ENCODE data around the gene PXT1. TPM values are rescaled to one million over a fixed set of nuclear protein-coding genes. Genes with fewer than 3 reads are reported as not detected.
A peak's percentile ranks its signal among the peaks of the same experiment; 100 is the strongest.
"Not testable (repeated sequence)": the region's sequence is repeated elsewhere in the genome, so short reads cannot be mapped to it uniquely, and the experiment has no call there.

PXT1 gene
- total RNA-seq, 1 experiment from 2014 or later: not detected

- Histone ChIP-seq H3K4me3 (ENCODE audit: low read length) (no peak overlapping the region), H2AFZ (ENCODE audit: low read length) (no peak overlapping the region), H3K27me3 (ENCODE audit: low read length) (no peaks in the 10 kb centered on the region), H3K79me2 (ENCODE audit: low read length) (peaks cover 98% of the 10 kb centered on the region), H3K36me3 (ENCODE audit: insufficient read depth, low read length) (peaks cover 33% of the 10 kb centered on the region), H4K20me1 (ENCODE audit: insufficient read depth, low read depth, low read length) (no peaks in the 10 kb centered on the region), H3K9me3 (ENCODE audit: low read length) (no peaks in the 10 kb centered on the region), H3K4me1 (ENCODE audit: low read length) (no peaks in the 10 kb centered on the region), H3K27ac (ENCODE audit: low read length) (no peak overlapping the region), H3K4me2 (ENCODE audit: low read depth, low read length, poor library complexity, severe bottlenecking) (no peak overlapping the region), H3K9me2 (replicated peaks; ENCODE audit: insufficient read depth, low read length) (no peaks in the 10 kb centered on the region), H3K9ac (ENCODE audit: low read length) (no peak overlapping the region)
- DNase-seq: no peak
Observed at GRCh38 chr6:36460916-36461315, 18.3 kb upstream of the PXT1 start.

GRCh38 chr6:36459501-36459900, 16.8 kb upstream of the PXT1 start:
- Histone ChIP-seq H3K4me1 (ENCODE audit: low read length) (no peaks in the 10 kb centered on the region), H3K9me2 (replicated peaks; ENCODE audit: insufficient read depth, low read length) (no peaks in the 10 kb centered on the region), H3K4me2 (ENCODE audit: low read depth, low read length, poor library complexity, severe bottlenecking) (no peak overlapping the region), H3K4me3 (ENCODE audit: low read length) (no peak overlapping the region), H3K9ac (ENCODE audit: low read length) (no peak overlapping the region), H3K79me2 (ENCODE audit: low read length) (peaks cover 98% of the 10 kb centered on the region), H2AFZ (ENCODE audit: low read length) (no peak overlapping the region), H3K36me3 (ENCODE audit: insufficient read depth, low read length) (peaks cover 36% of the 10 kb centered on the region), H3K27me3 (ENCODE audit: low read length) (no peaks in the 10 kb centered on the region), H3K27ac (ENCODE audit: low read length) (no peak overlapping the region), H4K20me1 (ENCODE audit: insufficient read depth, low read depth, low read length) (no peaks in the 10 kb centered on the region), H3K9me3 (ENCODE audit: low read length) (no peaks in the 10 kb centered on the region)
- DNase-seq: no peak

GRCh38 chr6:36455486-36456027, 12.9 kb upstream of the PXT1 start:
- Histone ChIP-seq H3K4me3 (ENCODE audit: low read length) (no peak overlapping the region), H3K4me2 (ENCODE audit: low read depth, low read length, poor library complexity, severe bottlenecking) (no peak overlapping the region)

GRCh38 chr6:36452897-36453296, 10.2 kb upstream of the PXT1 start:
- H3K27ac ChIP-seq (ENCODE audit: low read length); H2AFZ ChIP-seq (ENCODE audit: low read length); H3K4me1 ChIP-seq (ENCODE audit: low read length); H3K27me3 ChIP-seq (ENCODE audit: low read length); H3K4me2 ChIP-seq (ENCODE audit: low read depth, low read length, poor library complexity, severe bottlenecking); DNase-seq; H3K9me2 ChIP-seq (replicated peaks; ENCODE audit: insufficient read depth, low read length); H3K9ac ChIP-seq (ENCODE audit: low read length); H4K20me1 ChIP-seq (ENCODE audit: insufficient read depth, low read depth, low read length); H3K9me3 ChIP-seq (ENCODE audit: low read length); H3K4me3 ChIP-seq (ENCODE audit: low read length): not testable (repeated sequence)
- Histone ChIP-seq H3K36me3 (ENCODE audit: insufficient read depth, low read length) (peaks cover 25% of the 10 kb centered on the region), H3K79me2 (ENCODE audit: low read length) (peaks cover 99% of the 10 kb centered on the region)

More at GRCh38 chr6:36455486-36456027, 12.9 kb upstream of the PXT1 start:
- no peak for DNase-seq
- no peaks in the 10 kb centered on the region for H3K27me3 ChIP-seq (ENCODE audit: low read length)
- H3K4me1 ChIP-seq (ENCODE audit: low read length): no peaks in the 10 kb centered on the region
- no peaks in the 10 kb centered on the region for H3K9me2 ChIP-seq (replicated peaks; ENCODE audit: insufficient read depth, low read length)
- peaks cover 98% of the 10 kb centered on the region for H3K79me2 ChIP-seq (ENCODE audit: low read length)
- no peak overlapping the region for H3K9ac ChIP-seq (ENCODE audit: low read length)
- peaks cover 25% of the 10 kb centered on the region for H3K36me3 ChIP-seq (ENCODE audit: insufficient read depth, low read length)
- no peaks in the 10 kb centered on the region for H3K9me3 ChIP-seq (ENCODE audit: low read length)
- H4K20me1 ChIP-seq (ENCODE audit: insufficient read depth, low read depth, low read length): no peaks in the 10 kb centered on the region
- no peak overlapping the region for H3K27ac ChIP-seq (ENCODE audit: low read length)
- H2AFZ ChIP-seq (ENCODE audit: low read length): no peak overlapping the region

GRCh38 chr6:36449173-36449572, 6.5 kb upstream of the PXT1 start:
- not testable (repeated sequence) for DNase-seq; H3K9me2 ChIP-seq (replicated peaks; ENCODE audit: insufficient read depth, low read length); H3K9ac ChIP-seq (ENCODE audit: low read length); H3K27me3 ChIP-seq (ENCODE audit: low read length); H3K4me1 ChIP-seq (ENCODE audit: low read length); H2AFZ ChIP-seq (ENCODE audit: low read length); H4K20me1 ChIP-seq (ENCODE audit: insufficient read depth, low read depth, low read length); H3K4me3 ChIP-seq (ENCODE audit: low read length); H3K27ac ChIP-seq (ENCODE audit: low read length); H3K9me3 ChIP-seq (ENCODE audit: low read length); H3K4me2 ChIP-seq (ENCODE audit: low read depth, low read length, poor library complexity, severe bottlenecking)
- Histone ChIP-seq H3K36me3 (ENCODE audit: insufficient read depth, low read length) (peaks cover 42% of the 10 kb centered on the region), H3K79me2 (ENCODE audit: low read length) (peaks cover 99% of the 10 kb centered on the region)

GRCh38 chr6:36445621-36446020, 3.0 kb upstream of the PXT1 start:
- no peak overlapping the region for H2AFZ ChIP-seq (ENCODE audit: low read length)

GRCh38 chr6:36444470-36444869, 1.8 kb upstream of the PXT1 start:
- Histone ChIP-seq H3K4me1 (ENCODE audit: low read length) (peaks cover 28% of the 10 kb centered on the region), H3K9ac (ENCODE audit: low read length) (peak overlapping the region; percentile 94), H4K20me1 (ENCODE audit: insufficient read depth, low read depth, low read length) (no peaks in the 10 kb centered on the region), H3K79me2 (ENCODE audit: low read length) (peaks cover 73% of the 10 kb centered on the region), H2AFZ (ENCODE audit: low read length) (no peak overlapping the region), H3K4me3 (ENCODE audit: low read length) (peak overlapping the region; percentile 81), H3K27ac (ENCODE audit: low read length) (peak overlapping the region; percentile 81; the same call in 1 of the 2 replicates), H3K4me2 (ENCODE audit: low read depth, low read length, poor library complexity, severe bottlenecking) (peak overlapping the region; percentile 82), H3K27me3 (ENCODE audit: low read length) (no peaks in the 10 kb centered on the region), H3K9me2 (replicated peaks; ENCODE audit: insufficient read depth, low read length) (no peaks in the 10 kb centered on the region), H3K9me3 (ENCODE audit: low read length) (no peaks in the 10 kb centered on the region), H3K36me3 (ENCODE audit: insufficient read depth, low read length) (peaks cover 31% of the 10 kb centered on the region)
- no peak for DNase-seq

More at GRCh38 chr6:36445621-36446020, 3.0 kb upstream of the PXT1 start:
- H3K27ac ChIP-seq (ENCODE audit: low read length): no peak overlapping the region; the same call in 1 of the 2 replicates
- H3K27me3 ChIP-seq (ENCODE audit: low read length): no peaks in the 10 kb centered on the region
- H3K36me3 ChIP-seq (ENCODE audit: insufficient read depth, low read length): peaks cover 31% of the 10 kb centered on the region
- H3K9ac ChIP-seq (ENCODE audit: low read length): no peak overlapping the region
- H3K4me3 ChIP-seq (ENCODE audit: low read length): no peak overlapping the region
- H3K4me2 ChIP-seq (ENCODE audit: low read depth, low read length, poor library complexity, severe bottlenecking): no peak overlapping the region
- no peak for DNase-seq
- H3K4me1 ChIP-seq (ENCODE audit: low read length): peaks cover 28% of the 10 kb centered on the region
- H3K79me2 ChIP-seq (ENCODE audit: low read length): peaks cover 83% of the 10 kb centered on the region
- H3K9me3 ChIP-seq (ENCODE audit: low read length): no peaks in the 10 kb centered on the region
- no peaks in the 10 kb centered on the region for H3K9me2 ChIP-seq (replicated peaks; ENCODE audit: insufficient read depth, low read length)
- no peaks in the 10 kb centered on the region for H4K20me1 ChIP-seq (ENCODE audit: insufficient read depth, low read depth, low read length)

- no peaks in the 10 kb centered on the region for H4K20me1 ChIP-seq (ENCODE audit: insufficient read depth, low read depth, low read length)
- H3K4me1 ChIP-seq (ENCODE audit: low read length): peaks cover 28% of the 10 kb centered on the region
- H2AFZ ChIP-seq (ENCODE audit: low read length): peak overlapping the region; percentile 58; the same call in 1 of the 2 replicates
- H3K9me2 ChIP-seq (replicated peaks; ENCODE audit: insufficient read depth, low read length): no peaks in the 10 kb centered on the region
- no peaks in the 10 kb centered on the region for H3K27me3 ChIP-seq (ENCODE audit: low read length)
- H3K36me3 ChIP-seq (ENCODE audit: insufficient read depth, low read length): peaks cover 31% of the 10 kb centered on the region
- peaks cover 66% of the 10 kb centered on the region for H3K79me2 ChIP-seq (ENCODE audit: low read length)
- DNase-seq: peak; percentile 61
- peak overlapping the region; percentile 94 for H3K9ac ChIP-seq (ENCODE audit: low read length)
- H3K4me2 ChIP-seq (ENCODE audit: low read depth, low read length, poor library complexity, severe bottlenecking): peak overlapping the region; percentile 82
- H3K9me3 ChIP-seq (ENCODE audit: low read length): no peaks in the 10 kb centered on the region
- peak overlapping the region; percentile 81 for H3K27ac ChIP-seq (ENCODE audit: low read length)
- H3K4me3 ChIP-seq (ENCODE audit: low read length): peak overlapping the region; percentile 81
Observed at GRCh38 chr6:36443471-36444428, 1.1 kb upstream of the PXT1 start.

Measured in Karpas-422 (cell line).